ENCODE results near the gene LGALS9C.
"Not testable (repeated sequence)": the region's sequence is repeated elsewhere in the genome, so short reads cannot be mapped to it uniquely, and the experiment has no call there.

DNA sequence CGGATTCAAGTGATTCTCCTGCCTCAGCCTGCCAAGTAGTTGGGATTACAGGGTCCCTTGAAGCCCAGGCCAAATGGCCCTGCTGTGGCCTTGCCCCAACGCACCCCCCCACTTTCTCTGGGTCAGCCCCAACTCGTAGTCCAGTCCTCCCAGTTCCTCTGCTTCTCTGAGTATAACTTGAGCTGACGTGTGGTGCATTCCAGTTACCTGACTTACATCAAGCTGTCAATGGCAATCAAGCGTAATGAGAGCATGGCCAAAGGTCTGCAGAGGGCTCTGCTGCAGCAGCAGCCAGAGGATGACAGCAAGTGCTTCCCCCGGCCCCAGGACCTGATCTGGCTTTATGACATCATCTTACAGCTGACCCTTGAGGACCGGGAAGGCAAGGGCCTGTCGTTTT lies 50.8 kb downstream of the LGALS9C start:
- TF ChIP-seq, protein P1, sequence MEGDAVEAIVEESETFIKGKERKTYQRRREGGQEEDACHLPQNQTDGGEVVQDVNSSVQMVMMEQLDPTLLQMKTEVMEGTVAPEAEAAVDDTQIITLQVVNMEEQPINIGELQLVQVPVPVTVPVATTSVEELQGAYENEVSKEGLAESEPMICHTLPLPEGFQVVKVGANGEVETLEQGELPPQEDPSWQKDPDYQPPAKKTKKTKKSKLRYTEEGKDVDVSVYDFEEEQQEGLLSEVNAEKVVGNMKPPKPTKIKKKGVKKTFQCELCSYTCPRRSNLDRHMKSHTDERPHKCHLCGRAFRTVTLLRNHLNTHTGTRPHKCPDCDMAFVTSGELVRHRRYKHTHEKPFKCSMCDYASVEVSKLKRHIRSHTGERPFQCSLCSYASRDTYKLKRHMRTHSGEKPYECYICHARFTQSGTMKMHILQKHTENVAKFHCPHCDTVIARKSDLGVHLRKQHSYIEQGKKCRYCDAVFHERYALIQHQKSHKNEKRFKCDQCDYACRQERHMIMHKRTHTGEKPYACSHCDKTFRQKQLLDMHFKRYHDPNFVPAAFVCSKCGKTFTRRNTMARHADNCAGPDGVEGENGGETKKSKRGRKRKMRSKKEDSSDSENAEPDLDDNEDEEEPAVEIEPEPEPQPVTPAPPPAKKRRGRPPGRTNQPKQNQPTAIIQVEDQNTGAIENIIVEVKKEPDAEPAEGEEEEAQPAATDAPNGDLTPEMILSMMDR (IDR thresholded peaks at IDR 0.05): not testable (repeated sequence)
- TF ChIP-seq POLR2A (IDR thresholded peaks at IDR 0.05): not testable (repeated sequence)

Data from vagina (tissue), 2 donors.